Ascending aorta (tissue), 2 donors: Measurements from ENCODE around the gene OR7A5. TPM values are rescaled to one million over a fixed set of nuclear protein-coding genes. Genes with fewer than 3 reads are reported as not detected.
"Not testable (repeated sequence)": the region's sequence is repeated elsewhere in the genome, so short reads cannot be mapped to it uniquely, and the experiment has no call there.

Source experiments
- DNase-seq, 2 donors: peaks; one replicate each; pipeline ENCODE4 v3.0.0-alpha.2; 2019; ENCODE audit warnings: low spot score in 2 of 2
- H3K27ac ChIP-seq, 2 donors: fragments of 200-600 bp; sonication (generic); one replicate each; pipeline ENCODE4 v1.5.1; 2016 to 2017; ENCODE audit warnings: mild to moderate bottlenecking in 1 of 2
- H3K27me3 ChIP-seq: fragments of 200-600 bp; sonication (generic); one replicate; pipeline ENCODE4 v1.5.1; 2017
- H3K36me3 ChIP-seq, 2 donors: fragments of 200-600 bp; sonication (generic); one replicate each; pipeline ENCODE4 v1.5.1; 2016
- H3K4me1 ChIP-seq, 2 donors: fragments of 200-600 bp; sonication (generic); one replicate each; pipeline ENCODE4 v1.5.1; 2016 to 2017; ENCODE audit warnings: mild to moderate bottlenecking in 1 of 2
- H3K4me3 ChIP-seq, 2 donors: fragments of 200-600 bp; sonication (generic); one replicate each; pipeline ENCODE4 v1.5.1; 2016 to 2017; ENCODE audit warnings: mild to moderate bottlenecking in 1 of 2
- H3K9me3 ChIP-seq, 2 donors: fragments of 200-600 bp; sonication (generic); one replicate each; pipeline ENCODE4 v1.5.1; 2016
- intact Hi-C: fragments of 100-400 bp; cut with DNase I; formaldehyde crosslinking; loops from one replicate; pipeline ENCODE4 v1.15.1; 2023
- total RNA-seq: library from RNA; depleted of rRNA; stranded (reverse); fragments of >200 nt; gene quantifications from one replicate; pipeline ENCODE4 v1.1.0, GENCODE V29; 2016
- TF ChIP-seq, protein P1 (sequence below), 3 experiments: fragments of 200-600 bp in 2 of 3; fragments of 450-650 bp in 1 of 3; sonication (generic) in 2 of 3; IDR thresholded peaks; one replicate each; pipeline ENCODE4 v1.5.1; 2016 to 2019; ENCODE audit warnings: antibody characterized with exemption in 3 of 3, mild to moderate bottlenecking in 1 of 3, moderate library complexity in 1 of 3

The OR7A5 gene
- total RNA-seq, 1 donor from 2014 or later: not detected

DNA sequence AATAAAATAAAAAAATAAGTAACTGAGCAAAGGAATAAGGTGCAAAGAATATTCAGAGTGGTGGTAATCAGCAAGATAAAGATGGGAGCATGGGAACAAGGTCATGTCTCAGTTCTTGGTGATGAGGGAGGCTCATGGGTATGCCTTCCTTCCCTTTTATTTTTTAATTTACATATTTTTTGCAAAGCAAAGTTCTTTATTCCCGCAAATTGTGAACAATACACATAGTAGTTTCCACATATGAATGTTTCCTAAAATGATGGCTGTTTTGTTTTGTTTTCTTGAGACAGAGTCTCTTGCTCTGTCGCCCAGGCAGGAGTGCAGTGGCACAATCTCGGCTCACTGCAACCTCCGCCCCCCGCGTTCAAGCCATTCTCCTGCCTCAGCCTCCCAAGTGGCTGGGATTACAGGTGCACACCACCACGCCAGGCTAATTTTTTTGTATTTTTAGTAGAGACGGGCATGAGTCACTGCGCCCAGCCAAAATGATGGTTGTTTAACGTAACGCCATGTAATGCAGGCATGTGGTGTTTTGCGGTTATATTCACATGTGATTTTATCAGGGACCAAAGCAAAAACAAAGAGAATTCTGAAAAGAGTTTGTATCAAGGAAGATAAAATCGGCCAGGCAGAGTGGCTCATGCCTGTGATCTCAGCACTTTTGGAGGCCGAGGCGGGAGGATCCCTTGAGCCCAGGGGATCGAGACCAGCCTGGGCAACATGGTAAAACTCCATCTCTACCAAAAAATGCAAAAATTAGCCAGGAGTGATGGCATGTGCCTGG lies 52.2 kb downstream of the OR7A5 start:
- TF ChIP-seq, protein P1, sequence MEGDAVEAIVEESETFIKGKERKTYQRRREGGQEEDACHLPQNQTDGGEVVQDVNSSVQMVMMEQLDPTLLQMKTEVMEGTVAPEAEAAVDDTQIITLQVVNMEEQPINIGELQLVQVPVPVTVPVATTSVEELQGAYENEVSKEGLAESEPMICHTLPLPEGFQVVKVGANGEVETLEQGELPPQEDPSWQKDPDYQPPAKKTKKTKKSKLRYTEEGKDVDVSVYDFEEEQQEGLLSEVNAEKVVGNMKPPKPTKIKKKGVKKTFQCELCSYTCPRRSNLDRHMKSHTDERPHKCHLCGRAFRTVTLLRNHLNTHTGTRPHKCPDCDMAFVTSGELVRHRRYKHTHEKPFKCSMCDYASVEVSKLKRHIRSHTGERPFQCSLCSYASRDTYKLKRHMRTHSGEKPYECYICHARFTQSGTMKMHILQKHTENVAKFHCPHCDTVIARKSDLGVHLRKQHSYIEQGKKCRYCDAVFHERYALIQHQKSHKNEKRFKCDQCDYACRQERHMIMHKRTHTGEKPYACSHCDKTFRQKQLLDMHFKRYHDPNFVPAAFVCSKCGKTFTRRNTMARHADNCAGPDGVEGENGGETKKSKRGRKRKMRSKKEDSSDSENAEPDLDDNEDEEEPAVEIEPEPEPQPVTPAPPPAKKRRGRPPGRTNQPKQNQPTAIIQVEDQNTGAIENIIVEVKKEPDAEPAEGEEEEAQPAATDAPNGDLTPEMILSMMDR (IDR thresholded peaks at IDR 0.05): no peak
- H3K9me3 ChIP-seq: no peaks in the 10 kb centered on the region
- no peaks in the 10 kb centered on the region for H3K4me1 ChIP-seq
- no peak overlapping the region for H3K4me3 ChIP-seq
- no peaks in the 10 kb centered on the region for H3K36me3 ChIP-seq
- H3K27ac ChIP-seq: no peak overlapping the region
- intact Hi-C loops: no loop called here
- no peaks in the 10 kb centered on the region for H3K27me3 ChIP-seq
- DNase-seq: no peak

DNA sequence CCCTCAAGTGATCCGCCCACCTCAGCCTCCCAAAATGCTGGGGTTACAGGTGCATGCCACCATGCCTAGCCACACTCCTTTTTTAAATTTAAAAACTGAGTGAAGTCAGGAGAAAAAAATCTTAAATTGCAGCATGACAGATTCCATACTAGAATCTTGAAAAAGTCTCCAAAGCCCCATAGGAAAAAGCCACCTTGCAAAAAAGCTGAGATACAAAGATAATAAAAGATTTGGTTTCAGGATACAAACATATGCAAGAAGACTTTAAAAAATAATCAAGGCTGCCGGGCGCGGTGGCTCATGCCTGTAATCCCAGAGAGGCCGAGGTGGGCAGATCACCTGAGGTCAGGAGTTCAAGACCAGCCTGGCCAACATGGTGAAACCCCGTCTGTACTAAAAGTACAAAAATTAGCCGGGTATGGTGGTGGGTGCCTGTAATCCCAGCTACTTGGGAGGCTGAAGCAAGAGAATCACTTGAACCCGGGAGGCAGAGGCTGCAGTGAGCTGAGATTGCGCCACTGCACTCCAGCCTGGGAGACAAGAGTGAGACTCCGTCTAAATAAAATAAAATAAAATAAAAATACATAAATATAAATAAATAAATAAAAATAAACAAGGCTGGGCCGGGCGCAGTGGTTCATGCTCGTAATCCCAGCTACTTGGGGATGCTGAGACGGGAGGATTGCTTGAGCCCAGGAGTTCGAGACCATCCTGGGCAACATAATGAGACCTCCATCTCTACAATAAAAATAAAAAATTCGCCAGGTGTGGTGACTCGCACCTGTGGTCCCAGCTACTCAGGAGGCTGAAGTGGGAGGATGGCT lies 53.1 kb downstream of the OR7A5 start:
- DNase-seq, H3K4me3 ChIP-seq, H3K27ac ChIP-seq, H3K36me3 ChIP-seq, H3K27me3 ChIP-seq, intact Hi-C loops, H3K9me3 ChIP-seq, H3K4me1 ChIP-seq: not testable (repeated sequence)

DNA sequence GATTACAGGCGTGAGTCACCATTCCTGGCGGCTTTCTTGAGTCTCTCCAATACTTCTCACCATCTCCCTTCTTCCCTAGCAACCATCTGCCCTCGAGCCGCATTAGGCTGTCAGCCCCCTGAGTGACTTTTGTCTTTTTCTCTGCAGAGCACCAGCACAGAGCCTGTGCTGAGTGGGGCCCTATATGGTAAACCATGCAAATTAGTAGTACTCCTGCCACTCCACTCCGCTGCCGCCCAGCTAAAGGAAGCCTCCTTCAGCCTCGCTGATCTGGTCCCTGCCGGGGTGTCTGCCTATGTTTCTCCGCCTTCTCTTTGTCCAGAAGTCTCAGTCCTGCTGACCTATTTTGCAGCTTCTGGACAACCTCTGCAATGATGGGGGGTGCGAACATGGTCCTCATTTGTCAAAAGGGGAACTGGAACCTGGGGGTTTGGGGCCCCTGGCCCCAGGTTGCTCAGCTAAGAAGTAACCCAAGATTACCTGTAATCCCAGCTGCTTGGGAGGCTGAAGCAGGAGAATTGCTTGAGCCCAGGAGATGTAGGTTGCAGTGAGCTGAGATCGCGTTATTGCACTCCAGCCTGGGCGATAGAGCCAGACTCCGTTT lies 54.3 kb downstream of the OR7A5 start:
- H3K27me3 ChIP-seq: not testable (repeated sequence)

DNA sequence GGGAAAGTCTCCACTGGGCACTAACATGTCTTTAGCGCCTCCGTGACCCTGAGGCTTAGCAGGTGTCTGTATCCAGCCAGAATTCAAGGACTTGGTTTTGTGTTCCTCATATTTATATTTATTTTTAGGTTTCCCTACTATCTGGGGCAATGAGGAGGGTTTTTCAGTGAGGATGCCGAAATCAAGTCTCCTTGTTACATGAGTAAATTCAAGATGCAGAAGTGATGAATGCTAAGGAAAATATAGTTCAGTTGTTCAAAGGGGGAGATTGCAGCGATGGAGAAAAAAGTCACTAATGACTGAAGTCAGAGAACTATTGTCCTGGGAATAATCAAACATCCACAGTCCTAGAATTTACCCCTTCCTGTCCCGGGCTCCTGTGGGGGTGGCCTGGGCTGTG lies 55.8 kb downstream of the OR7A5 start:
- DNase-seq: peak in 1 of 2 donors; percentile 46
- Histone ChIP-seq H3K36me3 (no peaks in the 10 kb centered on the region), H3K9me3 (no peaks in the 10 kb centered on the region), H3K27ac (no peak overlapping the region), H3K27me3 (no peaks in the 10 kb centered on the region), H3K4me1 (no peaks in the 10 kb centered on the region), H3K4me3 (no peak overlapping the region)
- intact Hi-C loops: no loop called here
- TF ChIP-seq, protein P1 (IDR thresholded peaks at IDR 0.05): no peak

More for the DNA sequence above, 54.3 kb downstream of the OR7A5 start:
- intact Hi-C loops, H3K9me3 ChIP-seq, H3K4me1 ChIP-seq, H3K4me3 ChIP-seq, H3K36me3 ChIP-seq, H3K27ac ChIP-seq, DNase-seq: not testable (repeated sequence)

DNA sequence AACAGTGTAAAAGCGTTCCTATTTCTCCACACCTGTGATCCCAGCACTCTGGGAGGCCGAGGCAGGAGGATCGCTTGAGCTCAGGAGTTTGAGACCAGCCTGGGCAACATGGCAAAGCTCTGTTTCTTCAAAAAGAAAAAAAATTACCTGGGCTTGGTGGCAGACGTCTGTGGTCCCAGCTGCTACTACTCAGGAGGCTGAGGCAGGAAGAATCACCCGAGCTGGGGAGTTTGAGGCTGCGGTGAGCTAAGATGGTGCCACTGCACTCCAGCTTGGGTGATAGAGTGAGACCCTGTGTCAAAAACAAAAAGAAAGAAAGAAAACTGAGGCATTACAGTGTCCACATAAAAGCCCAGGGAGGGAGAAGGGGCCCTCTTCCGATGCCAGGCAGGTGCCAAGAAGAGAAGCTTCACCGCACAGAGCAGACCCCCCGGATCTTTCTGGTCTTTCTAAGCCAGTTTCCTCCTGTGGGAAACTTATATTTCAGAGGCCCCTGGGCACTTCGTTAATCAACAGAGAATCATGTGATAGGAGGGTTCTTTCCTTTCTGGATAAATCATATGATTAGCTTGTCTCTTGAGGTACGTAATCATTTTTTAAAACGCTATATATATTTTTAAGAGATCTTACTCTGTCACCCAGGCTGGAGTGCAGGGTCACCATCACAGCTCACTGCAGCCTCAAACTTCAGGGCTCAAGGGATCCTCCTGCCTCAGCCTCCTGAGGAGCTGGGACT lies 56.7 kb downstream of the OR7A5 start, which contains the start of gene ADGRE2:
Gene ADGRE2 (minus strand): TSS at position 451 of the 736 bp plus-strand sequence. CDS start 1,804 bp downstream, outside the sequence.
- peak in 1 of 2 donors; percentile 37 for DNase-seq
- H3K4me1 ChIP-seq, H3K9me3 ChIP-seq, H3K27ac ChIP-seq, intact Hi-C loops, H3K4me3 ChIP-seq, H3K27me3 ChIP-seq, H3K36me3 ChIP-seq: not testable (repeated sequence)

DNA sequence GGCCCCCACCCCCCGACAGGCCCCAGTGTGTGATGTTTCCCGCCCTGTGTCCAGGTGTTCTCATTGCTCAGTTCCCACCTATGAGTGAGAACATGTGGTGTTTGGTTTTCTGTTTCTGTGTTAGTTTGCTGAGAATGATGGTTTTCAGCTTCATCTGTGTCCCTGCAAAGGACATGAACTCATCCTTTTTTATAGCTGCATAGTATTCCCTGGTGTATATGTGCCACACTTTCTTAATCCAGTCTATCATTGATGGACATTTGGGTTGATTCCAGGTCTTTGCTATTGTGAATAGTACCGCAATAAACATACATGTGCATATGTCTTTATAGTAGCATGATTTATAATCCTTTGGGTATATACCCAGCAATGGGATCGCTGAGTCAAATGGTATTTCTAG lies 57.3 kb downstream of the OR7A5 start:
- not testable (repeated sequence) for H3K27me3 ChIP-seq, H3K36me3 ChIP-seq, DNase-seq

More for the DNA sequence above, 57.3 kb downstream of the OR7A5 start:
- H3K27ac ChIP-seq, intact Hi-C loops, H3K4me1 ChIP-seq, H3K4me3 ChIP-seq, H3K9me3 ChIP-seq: not testable (repeated sequence)

Other genes starting within 250 kb of the OR7A5 start
- not detected for gene ADGRE3, start 160.3 kb downstream of the OR7A5 start, total RNA-seq
- 33.7 TPM for gene ZNF333, start 145.1 kb downstream of the OR7A5 start, total RNA-seq
- gene ADGRE2, start 56.6 kb downstream of the OR7A5 start, total RNA-seq: 0.21 TPM
- not detected for gene OR7C1, start within 50 bp of the OR7A5 start, total RNA-seq
- gene OR7A10, start 13.7 kb upstream of the OR7A5 start, total RNA-seq: not detected
- not detected for gene OR7A17, start 50.9 kb upstream of the OR7A5 start, total RNA-seq
- gene OR7C2, start 106.3 kb upstream of the OR7A5 start, total RNA-seq: not detected
- gene SLC1A6, start 144.7 kb upstream of the OR7A5 start, total RNA-seq: not detected
- not detected for gene CASP14, start 214.3 kb upstream of the OR7A5 start, total RNA-seq
- gene OR1I1, start 247.0 kb upstream of the OR7A5 start, total RNA-seq: not detected